Measurements from ENCODE around the gene ME2.
"Not testable (repeated sequence)": the region's sequence is repeated elsewhere in the genome, so short reads cannot be mapped to it uniquely, and the experiment has no call there.

The ME2 gene

DNA sequence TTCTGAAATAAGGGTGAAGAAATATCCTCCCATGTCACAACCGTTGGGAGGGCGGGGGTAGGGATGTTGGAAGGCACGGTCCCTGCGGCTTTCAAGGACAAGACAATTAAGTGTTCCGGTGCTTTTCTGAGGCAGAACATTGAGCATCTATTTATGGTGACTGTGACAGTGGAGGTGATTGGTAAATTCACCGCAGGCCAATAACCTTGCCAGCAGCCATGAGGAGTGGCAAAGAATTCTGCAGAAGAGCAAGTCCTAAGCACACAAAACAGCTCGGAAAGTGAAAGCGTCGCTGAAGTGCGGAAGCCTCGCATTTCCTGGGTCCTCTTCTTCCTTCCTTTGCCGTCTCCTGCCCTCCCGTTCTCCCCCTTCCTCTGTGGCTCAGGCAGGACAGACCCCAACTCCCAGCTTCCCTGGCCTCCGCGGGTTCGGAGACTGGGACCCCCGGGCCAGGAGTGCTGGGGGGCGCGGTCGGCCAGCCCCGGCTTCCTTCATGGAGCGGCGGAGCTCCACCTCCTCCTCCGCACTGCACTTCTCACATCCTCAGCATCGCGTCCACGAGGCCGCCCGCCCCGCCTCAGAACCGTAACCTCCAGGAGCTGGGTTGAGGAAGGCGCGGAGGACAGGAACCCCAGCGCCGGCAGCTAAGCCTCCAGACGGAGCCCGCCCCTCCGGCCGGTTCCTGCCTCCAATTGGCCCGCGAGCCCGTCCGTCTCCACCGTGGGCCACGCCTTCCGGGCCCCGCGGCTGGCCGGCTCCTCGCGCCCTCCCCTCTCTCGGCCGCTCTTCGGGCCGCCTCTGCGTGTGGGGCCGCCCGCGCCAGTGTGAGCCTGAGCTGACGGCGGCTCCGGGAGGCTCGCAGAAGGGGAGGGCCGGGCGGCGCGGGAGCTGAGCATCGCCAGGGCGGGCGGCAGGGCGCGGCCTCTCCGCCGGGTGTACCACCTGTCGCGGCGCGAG, at the start of gene ME2:
ME2 (plus strand) TSS at position 774 of the 957 bp plus-strand sequence. CDS start 16,703 bp downstream, outside the sequence.
- DNase-seq: peak; percentile 15 to 95 (median 85)

DNA sequence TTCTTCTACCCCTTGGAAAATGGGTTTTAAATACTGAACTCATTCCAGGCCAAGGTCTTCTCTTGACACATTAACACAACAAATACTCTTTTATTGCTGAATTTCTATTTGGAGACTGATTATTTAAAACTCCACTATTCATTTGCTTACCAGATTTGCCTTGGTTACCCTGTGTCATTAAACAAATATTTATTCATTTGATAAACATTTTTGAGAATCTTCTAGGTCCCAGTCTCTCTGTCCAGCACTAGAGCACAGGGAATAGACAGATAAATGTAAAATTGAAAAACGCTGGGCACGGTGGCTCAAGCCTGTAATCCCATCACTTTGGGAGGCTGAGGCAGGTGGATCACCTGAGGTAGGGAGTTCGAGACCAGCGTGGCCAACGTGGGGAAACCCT, 49.3 kb upstream of the ME2 start:
- no peak for DNase-seq

- DNase-seq: peak in 6 of 56 donors; percentile 3 to 33 (median 12)
These were observed 48.4 kb upstream of the ME2 start for GRCh38 chr18:50830544-50830943.

GRCh38 chr18:50832754-50833153, 46.2 kb upstream of the ME2 start:
- no peak for DNase-seq

- not testable (repeated sequence) for DNase-seq
These were observed 45.4 kb upstream of the ME2 start for GRCh38 chr18:50833496-50833895.

DNA sequence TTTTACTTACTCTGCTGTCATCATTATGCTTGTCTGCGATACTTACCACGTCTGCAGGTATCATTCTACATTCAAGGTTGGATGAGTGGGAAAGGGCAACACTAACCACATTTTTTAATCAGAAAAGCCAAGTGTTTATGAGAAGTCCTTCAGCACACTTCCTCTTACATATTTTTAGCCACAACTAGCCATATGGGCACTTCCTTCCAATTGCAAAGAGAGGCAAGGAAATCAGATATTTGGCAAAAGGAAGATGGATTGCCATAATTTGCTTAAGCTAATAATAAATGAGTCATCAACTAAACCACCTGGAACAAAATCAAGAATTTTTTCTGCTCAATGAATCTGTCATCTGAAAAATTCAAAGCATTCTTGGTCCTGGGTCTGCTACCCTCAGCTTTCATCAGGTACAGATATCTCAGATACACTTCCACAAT, 42.4 kb upstream of the ME2 start:
- DNase-seq: no peak

GRCh38 chr18:50839341-50839740, 39.6 kb upstream of the ME2 start:
- DNase-seq: no peak

DNA sequence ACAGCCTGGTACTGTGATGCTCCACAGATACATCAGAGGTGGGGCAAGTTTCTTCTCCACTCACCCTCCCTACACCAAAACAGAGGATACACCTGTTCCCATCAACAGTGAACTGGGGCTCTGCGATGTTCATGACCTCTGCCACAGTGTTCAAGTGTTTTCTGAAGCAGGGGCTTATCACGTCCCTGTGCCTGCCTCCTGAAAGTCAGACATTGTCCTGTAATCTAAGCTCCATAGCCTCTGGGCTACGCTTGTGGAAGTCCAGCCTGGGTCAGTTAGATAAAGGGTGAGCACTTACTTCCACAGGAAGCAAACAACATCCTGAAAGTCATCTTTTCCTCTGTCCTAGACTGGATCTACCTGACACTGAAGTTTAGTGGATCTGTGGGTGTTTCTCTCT, 38.9 kb upstream of the ME2 start:
- no peak for DNase-seq

GRCh38 chr18:50842846-50843245, 36.1 kb upstream of the ME2 start:
- DNase-seq: no peak

- DNase-seq: no peak
These were observed 34.4 kb upstream of the ME2 start for GRCh38 chr18:50844554-50844953.

DNA sequence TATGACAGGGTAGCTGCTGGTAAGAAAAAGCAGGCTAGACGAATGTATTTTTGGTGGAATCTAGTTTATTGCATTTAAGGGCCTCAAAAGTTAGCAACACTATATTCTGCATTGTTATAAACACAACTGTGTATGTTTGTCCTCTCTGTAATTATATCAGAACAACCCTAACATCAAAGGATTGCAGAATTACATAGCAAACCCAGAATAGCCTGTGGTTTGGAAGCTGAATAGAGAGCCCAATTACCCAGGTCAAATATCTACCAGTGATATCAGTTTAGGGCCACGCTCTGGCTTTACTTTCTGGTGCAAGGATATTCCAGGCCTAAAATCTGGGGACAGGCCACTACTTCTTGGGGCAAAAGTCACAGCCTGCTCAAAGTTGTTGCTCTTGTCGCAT, 34.0 kb upstream of the ME2 start:
- no peak for DNase-seq

DNA sequence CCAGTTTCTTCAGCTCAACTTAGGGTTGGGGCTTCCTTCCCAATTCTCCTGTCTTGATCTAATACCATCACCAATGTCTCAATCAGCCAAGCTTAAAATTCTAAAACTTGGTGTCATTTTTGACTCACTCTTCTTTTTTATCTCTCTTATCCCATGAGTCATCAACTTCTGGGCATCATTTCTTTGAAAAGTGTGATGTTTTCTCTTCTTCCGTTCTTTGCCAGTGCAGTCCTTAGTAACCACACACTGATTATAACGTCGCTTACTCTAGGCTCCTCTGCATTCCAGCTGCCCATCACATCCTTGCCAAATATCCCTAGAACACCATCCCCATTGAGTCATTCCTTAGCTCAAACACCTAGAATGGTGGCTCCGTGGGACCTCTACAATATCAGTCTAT, 31.7 kb upstream of the ME2 start:
- no peak for DNase-seq

DNA sequence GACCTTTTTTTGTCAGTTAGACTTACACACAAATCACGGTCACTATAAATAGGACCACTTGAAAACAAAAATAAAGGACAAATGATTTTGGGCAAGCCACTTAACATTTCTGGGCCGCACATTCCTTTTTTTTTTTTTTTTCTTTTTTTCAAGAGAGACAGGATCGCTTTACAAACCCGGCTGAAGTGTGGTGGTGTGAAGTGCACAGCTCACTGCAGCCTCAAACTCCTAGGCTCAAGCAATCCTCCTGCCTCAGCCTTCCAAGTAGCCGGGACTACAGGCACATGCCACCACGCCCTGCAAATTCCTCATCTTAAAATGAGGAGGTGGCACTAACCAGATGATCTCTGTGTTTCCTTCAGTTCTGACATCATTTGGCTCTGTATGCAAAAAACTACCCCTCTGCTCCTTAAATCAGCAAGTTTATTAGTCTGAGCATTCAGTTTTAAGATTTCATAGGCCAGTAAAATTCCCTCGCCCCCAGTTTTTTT, 30.8 kb upstream of the ME2 start:
- DNase-seq: no peak

- DNase-seq: no peak
These were observed 29.9 kb upstream of the ME2 start for GRCh38 chr18:50848991-50849390.

DNA sequence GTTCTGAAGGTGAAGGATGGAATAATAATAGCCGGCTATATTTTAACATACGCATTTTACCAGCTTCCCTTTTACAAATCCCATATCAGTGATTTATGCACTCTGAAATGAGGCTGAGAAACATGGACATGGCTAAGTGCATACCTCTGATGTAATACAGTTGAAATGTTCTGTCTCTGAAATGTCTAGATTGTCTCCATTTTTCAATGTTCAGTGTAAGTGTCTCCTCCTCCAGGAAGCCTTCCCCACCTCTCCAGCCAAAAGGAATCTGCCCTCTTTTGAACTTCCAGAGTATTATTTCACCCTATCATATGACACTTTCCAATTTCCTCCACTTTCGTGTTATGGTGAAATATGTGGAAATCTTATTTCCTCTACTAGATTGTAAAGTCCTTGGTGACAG, 29.5 kb upstream of the ME2 start:
- DNase-seq: no peak

DNA sequence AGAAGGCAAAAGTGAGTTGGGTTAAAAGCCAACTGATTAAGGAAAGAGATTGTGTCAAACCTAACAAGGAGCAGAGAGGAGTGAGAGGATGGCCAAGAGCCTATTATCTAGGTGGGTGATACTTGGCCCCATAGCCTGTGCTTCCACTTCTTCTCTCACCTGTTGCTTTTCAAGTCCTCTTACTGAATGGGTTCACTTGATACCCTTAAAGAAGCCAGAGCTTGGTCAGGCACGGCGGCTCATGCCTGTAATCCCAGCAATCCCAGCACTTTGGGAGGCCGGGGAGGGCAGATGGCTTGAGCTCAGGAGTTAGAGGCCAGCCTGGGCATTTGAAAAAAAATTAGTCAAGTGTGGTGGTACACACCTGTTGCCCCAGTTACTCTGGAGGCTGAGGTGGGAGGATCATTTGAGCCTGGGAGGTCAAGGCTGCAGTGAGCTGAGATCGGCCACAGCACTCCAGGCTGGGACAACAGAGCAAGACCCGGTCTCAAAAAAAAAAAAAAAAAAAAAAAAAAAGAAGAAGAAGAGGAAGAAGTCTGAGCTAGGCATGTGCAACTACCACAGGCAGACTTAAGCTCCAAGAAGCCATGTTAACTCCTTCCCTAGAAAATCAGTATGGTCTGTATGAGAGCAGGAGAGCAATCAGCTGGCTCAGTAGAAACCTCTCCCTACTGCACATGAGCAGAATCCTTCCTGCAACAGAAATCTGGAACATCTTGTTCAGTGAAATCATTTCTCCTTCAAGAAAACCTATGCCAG, 28.4 kb upstream of the ME2 start:
- DNase-seq: no peak

DNA sequence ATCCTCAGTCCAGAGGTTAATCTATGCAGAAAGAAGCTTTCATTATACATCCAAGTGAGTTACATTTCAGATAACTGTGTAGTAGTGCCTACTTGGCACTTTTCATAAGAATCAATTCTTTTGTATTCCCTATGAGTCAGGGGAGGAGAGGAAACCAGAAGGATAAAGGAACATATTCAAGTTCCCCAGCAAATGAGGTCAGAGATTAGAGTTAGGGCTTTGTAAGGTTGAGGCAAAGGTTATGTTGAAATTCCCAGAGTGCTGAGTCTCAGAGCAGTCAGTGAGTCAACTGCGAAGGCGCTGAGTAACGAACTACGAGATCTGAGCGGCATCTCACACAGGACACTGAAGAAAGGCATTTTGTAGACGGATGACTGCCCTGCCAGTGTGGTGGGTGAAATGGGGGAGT, 25.1 kb upstream of the ME2 start:
- DNase-seq: no peak

DNA sequence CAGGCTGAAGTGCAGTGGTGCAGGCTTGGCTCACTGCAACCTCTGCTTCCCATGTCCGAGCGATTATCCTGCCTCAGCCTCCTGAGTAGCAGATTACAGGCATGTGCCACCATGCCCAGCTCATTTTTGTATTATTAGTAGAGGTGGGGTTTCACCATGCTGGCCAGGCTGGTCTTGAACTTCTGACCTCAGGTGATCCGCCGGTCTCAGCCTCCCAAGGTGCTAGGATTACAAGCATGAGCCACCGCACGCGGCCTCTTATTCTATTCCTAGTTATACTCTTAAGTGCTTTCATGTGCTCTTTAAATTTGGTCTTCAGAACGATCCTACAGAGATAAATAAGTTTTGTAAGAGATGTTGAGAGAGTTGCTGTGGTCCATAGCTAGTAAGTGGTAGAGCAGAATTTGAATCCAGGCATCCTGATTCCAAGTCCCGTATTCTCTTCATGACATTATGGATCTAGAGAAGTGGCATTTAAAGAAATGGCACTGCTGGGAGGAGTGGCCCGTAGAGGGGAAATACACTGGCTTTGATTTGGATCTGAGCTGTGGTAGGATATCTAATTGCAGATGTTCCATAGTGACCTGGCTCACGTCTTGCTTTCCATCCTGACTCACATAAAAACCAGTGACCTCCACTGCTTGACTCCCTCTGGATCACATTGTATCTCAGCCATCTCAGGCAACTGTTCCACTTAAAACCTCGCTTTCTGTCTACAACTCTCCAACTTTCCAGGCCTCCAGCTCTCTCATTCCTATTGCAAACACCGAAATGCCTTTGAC, 22.8 kb upstream of the ME2 start:
- no peak for DNase-seq

GRCh38 chr18:50857166-50857565, 21.8 kb upstream of the ME2 start:
- not testable (repeated sequence) for DNase-seq

DNA sequence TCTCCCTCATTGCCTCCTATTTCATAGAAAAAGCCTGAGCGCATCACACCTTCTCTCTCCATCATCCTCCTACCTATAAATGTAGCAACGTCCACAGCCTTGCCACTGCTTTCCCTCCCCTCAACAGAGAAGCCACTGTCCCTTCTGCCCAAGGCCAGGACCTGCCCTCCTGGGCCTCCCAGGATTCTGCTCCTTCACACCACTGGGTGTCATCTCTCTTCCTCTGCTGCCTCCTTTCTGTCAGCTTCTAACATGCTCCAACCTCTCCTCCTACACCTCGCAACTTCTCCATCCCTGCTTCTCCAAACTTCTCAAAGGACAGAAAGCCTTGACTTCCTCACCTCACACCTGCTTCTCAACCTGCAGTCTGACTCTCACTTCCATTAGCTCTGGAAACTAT, 21.2 kb upstream of the ME2 start:
- DNase-seq: no peak

DNA sequence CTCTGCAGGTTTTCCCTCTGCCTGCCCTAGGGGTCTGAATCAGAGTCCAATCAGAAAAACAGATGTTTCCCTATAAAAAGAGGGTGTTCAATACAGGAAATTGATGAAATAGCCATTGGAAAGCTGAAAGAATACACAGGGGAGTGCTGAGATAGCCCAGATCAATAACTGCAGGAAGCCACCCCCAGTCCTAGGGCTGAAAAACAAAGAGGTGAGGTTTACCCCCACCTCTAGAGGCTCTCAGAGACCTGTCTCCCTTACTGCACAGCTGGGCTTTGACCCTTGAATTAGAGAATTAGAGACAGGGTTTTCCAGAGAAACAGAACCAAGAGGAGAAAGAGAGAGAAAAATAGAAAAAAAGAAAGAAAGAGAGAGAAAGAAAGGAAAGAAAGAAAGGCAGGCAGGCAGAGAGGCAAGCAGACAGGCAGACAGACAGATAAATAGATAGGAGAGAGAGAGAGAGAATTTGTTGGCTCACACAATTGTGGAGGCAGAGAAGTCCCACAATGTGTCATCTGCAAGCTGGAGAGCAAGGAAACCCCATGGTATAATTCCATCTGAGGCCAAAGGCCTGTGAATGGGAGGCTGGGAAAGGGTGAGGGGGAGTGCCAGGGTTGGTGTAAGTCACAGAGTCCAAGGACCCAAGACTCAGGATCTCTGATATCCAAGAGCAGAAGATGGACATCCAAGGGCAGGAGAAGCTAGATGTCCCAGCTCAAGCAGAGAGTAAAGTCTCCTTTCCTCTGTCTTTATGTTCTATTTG, 18.9 kb upstream of the ME2 start:
- no peak for DNase-seq

All from amygdala (tissue), 56 donors.